A549 treated with CpdA at 1 μM for 4 hours (cell line): ENCODE measurements around the gene MRPL44. TPM values are rescaled to one million over a fixed set of nuclear protein-coding genes. Genes with fewer than 3 reads are reported as not detected.

Source experiments
- total RNA-seq: library from RNA; stranded (reverse); fragments of 200-300 nt; extraction: Qiagen RNA extraction; gene quantifications from 5 replicates; pipeline ENCODE4 v1.2.3, GENCODE V29; 2022; ENCODE audit warnings: low read depth

Gene MRPL44
- total RNA-seq: 45.5 to 51.0 TPM (median 48.1 TPM) in 5 replicates

GRCh38 chr2:223957092-223957851 is at the start of gene MRPL44:
TSS of gene MRPL44 (plus strand) at chr2:223957463. CDS start at chr2:223957473, 10 bp downstream.

GRCh38 chr2:223944703-223945531 is 12.3 kb upstream of the MRPL44 start, which contains the start of gene WDFY1:
TSS of gene WDFY1 (minus strand) at chr2:223945335. CDS start at chr2:223945284, 51 bp downstream.

Other genes with a start within 250 kb of the MRPL44 start
- 18.8 to 44.4 TPM (median 25.2 TPM) in 5 replicates for gene AP1S3, start 119.9 kb upstream of the MRPL44 start, total RNA-seq
- gene WDFY1, start 12.1 kb upstream of the MRPL44 start, total RNA-seq: 29.9 to 37.8 TPM (median 37.3 TPM) in 5 replicates
- gene SERPINE2, start 81.8 kb downstream of the MRPL44 start, total RNA-seq: 210 to 248 TPM (median 215 TPM) in 5 replicates